NCI-H2107 treated with DMSO at 0.1 percent for 48 hours (cell line): ENCODE measurements around the gene FAM13A.
"Not testable (repeated sequence)": the region's sequence is repeated elsewhere in the genome, so short reads cannot be mapped to it uniquely, and the experiment has no call there.

Experiments
- DNase-seq: peaks from one replicate; lab custom pipeline; 2025; ENCODE audit not compliant: unreplicated experiment; lab: John Stamatoyannopoulos, UW

FAM13A gene

GRCh38 chr4:88964450-88964849 is 92.5 kb downstream of the FAM13A start:
- no peak for DNase-seq

DNA sequence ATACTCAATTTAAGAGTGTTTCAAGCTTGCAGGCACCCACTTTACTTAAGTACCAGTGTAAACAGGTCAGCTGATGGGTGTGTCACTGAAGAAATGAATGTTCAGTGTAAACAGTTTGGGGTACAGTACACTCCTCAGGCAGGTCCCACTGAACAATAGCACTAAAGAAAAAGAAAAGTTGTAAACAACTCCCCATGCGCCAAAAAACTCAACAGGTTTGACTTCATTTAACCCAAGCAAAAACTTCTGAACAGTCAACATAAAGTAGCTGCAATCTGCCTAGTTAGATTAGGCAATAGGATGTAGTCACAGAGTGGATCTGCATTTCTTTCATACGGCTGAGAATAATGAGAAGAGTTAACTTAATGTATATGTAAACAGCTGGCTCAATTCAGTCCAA is 93.2 kb downstream of the FAM13A start:
- DNase-seq, result no peak

GRCh38 chr4:88962396-88962795 is 94.6 kb downstream of the FAM13A start:
- DNase-seq, result no peak

- DNase-seq, result no peak
These were observed 96.4 kb downstream of the FAM13A start for GRCh38 chr4:88960576-88960975.

DNA sequence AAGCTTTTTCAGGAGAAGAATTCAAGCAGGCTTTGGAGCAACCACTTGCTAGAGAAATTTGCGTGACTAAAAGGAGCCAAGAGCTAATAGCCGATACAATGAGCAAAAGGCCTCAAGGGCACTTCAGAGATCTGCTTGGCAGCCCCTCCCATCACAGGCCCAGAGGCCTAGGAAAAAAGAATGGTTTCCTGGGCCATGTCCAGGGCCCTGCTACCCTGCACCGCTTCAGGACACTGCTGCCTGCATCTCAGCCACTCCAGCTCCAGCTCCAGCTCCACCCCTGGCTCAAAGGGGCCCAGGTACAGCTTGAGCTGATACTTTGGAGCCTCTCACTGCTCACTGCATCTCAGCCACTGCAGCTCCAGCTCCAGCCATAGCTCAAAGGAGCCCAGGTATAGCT is 98.9 kb downstream of the FAM13A start:
- DNase-seq, result no peak

- no peak for DNase-seq
These were observed 99.4 kb downstream of the FAM13A start for GRCh38 chr4:88957570-88957969.

GRCh38 chr4:88955580-88956380 is 101.2 kb downstream of the FAM13A start:
- DNase-seq, result no peak

- DNase-seq, result peak; percentile 7
These were observed 103.6 kb downstream of the FAM13A start for GRCh38 chr4:88953400-88953799.

DNA sequence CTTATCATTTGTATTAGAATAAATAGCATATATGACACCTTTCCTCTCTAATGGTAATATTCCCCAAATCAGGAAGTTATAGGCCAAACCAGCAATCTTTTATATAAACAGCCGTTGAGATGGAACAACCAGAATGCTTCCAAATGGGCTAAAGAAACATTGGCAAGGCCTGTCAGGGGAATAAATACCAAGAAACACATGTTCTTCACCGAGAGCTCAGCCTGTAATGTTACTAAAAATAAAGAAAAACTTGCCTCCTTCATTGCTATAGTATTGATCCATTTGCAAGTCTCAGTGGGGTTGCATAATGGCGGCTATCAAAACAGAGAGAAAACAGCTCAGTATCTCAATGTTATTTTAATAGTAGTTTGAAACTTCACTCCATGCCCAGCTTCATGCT is 104.9 kb downstream of the FAM13A start:
- no peak for DNase-seq

DNA sequence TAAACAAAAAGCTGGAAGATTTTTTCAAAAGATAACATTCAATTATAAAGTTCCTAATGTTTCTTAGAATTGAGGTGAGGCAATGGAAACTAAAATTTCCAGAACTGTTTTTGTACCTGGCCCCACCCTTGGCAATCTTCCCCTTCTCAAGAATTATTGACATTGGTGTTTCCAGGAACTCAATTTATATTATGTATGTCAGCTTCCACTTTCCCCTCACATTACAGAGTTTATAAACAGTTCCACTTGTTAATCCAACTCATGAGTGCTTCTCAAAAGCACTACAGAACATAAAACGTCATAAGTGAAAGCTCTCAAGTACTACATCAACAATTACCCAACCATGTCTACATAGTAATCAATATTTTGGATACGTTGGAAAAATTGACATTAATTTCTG is 107.4 kb downstream of the FAM13A start:
- DNase-seq, result peak; percentile 56

DNA sequence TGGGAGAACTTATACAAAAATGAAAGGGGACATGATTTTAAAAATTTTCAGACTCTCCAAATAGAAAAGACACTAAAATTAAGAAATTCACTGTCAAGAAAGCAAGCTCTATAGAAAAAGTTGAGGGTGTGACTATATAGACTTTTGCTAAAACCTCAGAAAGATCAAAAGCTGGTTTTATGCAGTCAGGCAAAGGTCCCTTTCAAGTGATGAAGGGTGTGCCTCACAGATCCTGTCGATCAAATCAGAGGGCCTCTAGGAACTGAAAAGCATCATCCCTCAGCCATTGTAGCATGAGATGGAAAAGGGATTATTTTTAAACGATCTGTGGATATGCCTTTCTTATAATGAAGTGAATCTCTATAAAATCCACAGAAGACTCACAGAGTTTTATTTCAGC is 116.5 kb downstream of the FAM13A start:
- DNase-seq, result no peak

- no peak for DNase-seq
These were observed 117.3 kb downstream of the FAM13A start for GRCh38 chr4:88939697-88940096.

DNA sequence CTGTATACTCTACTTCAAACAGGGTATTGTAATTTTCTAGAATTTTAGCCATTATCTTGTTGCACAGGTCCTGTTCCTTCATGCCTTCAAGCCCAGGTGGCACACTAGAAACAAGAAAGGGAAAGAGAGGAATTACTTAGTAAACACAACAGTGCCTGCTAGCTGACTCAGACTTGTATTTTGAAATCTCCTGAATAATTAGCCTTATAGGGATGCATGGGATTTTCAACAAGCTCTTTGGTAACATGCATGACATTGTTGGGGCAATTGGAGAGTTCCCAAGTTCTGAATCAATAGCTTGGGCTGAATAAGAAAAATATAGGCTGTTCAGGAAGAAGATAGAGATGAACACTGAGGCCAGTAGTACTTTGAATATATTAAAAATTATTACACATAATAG is 118.8 kb downstream of the FAM13A start:
- no peak for DNase-seq

DNA sequence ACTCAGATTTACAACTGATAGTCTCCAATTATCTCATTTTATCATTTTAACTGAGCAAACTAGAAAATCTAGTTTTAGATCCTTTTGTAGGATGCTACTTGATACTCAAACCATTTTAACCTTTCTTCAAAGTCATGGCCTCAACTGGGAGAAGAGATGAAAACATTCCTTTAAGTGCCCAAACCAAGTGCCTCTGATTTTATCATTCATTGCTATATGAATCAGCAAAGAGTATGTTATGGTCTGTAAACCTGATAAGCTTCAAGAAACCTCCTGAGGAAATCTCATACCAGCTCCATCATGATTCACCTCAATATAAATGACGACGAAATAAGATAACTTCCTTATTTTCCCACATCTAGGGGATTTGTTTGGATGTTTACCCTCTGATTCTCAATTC is 119.9 kb downstream of the FAM13A start:
- DNase-seq, result no peak

DNA sequence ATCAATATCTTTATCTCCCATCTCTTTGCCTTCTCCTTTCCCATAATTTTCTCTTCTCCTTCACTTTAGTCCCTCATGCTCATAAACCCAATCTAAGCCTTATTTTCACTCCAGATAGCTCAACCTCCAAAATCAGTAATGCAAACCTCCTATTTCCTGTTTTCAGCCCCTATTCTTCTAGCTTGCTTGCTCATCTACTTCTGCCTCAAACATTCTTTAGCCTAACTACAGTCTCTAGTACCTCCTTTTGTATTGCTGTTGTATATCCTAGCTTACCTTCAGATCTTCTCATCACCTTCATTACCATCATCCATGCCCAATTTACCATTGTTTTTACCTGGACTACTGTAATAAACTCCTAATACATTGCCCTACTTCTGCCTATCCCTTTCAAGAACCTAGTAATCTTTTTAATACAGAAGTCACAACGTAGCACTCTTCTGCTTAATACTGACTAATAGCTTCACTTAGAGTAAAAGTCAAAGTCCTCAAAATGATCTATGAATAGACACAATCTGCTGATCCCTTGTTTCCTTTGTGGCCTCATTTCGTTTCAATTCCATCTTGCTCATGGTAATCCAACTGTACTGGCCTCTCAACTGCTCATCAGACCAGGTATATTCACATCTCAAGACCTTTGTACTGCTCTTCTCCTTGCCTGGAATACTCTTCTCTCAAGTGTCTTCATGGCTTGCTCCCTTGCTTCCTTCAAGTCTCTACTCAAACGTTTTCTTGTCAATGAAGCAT is 123.4 kb downstream of the FAM13A start:
- no peak for DNase-seq

GRCh38 chr4:88928852-88929251 is 128.1 kb downstream of the FAM13A start:
- DNase-seq, result no peak

DNA sequence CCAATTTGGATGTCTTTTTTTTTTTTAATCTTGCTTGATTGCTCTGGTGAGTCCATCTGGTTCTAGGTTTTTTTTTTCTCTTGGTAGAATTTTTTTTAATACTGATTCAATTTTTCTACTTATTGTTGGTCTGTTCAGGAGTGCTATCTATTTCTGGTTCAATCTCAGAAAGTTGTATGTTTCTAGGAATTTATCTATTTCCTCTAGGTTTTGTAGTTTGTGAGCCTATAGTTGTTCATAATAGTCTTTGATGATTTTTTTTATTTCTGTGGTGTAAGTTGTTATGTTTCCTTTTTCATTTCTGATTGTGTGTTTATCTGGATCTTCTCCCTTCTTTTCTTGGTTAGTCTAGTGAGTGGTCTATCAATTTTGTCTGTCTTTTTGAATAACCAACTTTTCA is 129.6 kb downstream of the FAM13A start:
- DNase-seq, result no peak

DNA sequence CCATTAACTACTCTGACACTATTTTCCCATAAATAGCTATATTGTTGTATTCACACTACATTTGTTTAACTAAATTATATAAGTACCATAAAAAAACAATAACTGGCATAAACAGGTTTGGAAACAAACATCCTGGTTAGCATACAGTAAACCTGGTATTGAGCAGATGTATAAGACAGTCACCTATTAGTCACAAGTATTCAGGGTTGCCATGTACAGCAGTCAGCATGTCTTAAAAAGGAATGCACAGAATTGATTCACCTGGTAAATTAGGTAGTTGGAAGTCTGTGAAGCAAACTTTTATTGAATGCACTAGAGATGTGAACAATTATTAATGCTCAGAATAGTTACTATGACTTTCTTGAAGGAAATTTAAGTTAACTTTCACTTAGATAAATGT is 137.9 kb downstream of the FAM13A start:
- no peak for DNase-seq

DNA sequence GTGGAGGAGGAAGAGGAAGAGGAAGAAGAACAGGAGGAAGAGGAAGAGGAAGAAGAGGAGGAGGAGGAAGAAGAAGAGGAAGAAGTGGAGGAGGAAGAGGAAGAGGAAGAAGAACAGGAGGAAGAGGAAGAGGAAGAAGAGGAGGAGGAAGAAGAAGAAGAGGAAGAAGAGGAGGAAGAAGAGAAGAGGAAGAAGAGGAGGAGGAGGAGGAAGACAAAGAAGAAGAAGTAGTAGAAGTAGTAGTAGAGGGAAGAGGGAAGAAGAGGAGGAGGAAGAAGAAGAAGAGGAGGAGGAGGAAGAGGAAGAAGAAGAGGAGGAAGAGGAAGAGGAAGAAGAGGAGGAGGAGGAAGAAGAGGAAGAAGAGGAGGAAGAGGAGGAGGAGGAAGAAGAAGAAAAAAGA is 143.8 kb downstream of the FAM13A start:
- DNase-seq, result not testable (repeated sequence)

DNA sequence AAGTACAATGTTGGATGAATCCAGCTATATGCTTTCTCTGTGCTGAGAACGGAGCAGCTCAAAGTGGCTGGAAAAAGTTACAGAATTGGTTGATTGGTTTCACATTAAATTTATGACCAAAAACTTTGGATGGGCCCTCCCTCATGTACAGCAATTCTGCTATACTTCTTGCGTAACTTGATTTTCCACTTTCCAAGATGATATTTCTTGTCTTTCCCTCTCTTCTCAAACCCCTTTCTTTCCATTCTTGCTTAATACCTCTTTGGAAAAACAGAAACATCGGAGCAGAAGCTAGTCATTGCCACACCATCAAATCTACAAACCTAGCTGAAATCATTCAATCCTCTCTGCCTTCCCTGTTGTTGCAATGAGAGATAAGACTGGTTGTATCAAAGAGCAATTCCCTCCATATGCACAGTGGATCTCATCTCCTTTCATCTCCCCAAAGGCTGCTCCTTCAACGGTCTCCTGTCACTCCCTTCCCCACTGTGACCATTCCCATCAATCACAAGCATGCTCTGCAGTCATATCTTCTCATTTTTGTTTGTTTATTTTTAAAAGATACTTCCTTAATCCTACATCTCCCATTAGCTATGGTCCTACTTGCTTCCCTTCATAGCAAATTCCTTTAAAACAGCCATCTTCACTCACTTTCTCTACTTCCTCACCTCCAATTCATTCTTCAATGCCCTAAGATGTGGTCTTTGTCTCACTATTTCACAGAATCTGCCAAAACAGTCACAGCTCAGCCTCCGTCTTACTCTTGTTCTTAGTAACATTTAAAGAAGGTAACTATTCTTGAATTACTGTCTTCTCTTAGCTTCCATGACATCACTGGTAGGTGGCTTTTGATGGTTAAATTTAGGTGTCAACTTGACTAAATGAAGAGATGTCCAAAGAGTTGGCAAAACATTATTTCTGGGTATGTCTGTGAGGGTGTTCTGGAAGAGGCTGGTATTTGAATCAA is 145.5 kb downstream of the FAM13A start:
- no peak for DNase-seq

DNA sequence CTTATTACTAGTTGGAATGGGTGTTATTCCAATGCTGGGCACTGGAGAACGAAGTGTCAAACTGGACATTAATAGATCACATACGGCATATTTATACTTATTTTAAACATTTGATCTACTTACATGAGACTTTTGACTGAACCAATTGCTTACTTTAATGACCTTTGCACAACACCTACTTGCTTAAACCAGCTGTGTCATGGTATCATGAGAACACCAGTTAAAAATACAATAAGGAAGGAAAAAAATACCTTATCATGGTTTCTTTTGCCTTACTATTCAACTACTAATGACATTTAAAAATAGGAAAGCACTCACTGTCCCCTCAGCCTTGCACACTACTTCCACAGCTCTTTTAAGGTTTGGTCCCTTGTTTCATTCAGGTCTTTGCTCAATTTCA is 146.9 kb downstream of the FAM13A start:
- no peak for DNase-seq
